HEK293 (cell line): ENCODE data around the gene NOBOX.

ENCODE experiments used
- CTCF ChIA-PET: fragments of 350-600 bp; formaldehyde crosslinking; extraction: SDS; loops from one replicate; lab custom pipeline; 2021; ENCODE audit warnings: antibody characterized with exemption; lab: Yijun Ruan, JAX
- POLR2A ChIA-PET: fragments of 300-600 bp; formaldehyde crosslinking; extraction: SDS; loops from one replicate; lab custom pipeline; 2020; ENCODE audit warnings: antibody characterized with exemption, inconsistent platforms; lab: Yijun Ruan, JAX
- H3K27ac ChIP-seq: fragments of 200-500 bp; sonication (Bioruptor generic); 2 replicates; pipeline ENCODE4 v1.5.1; 2014; ENCODE audit warnings: low read depth, low read length, control low read depth, inconsistent platforms; ENCODE audit errors: extremely low read depth
- H3K36me3 ChIP-seq, 2 experiments: fragments of 200-500 bp in 1 of 2; sonication (Bioruptor generic) in 1 of 2; 1 replicate in 1 of 2; 2 replicates in 1 of 2; pipeline ENCODE4 v1.5.1; 2014 to 2017; ENCODE audit warnings: inconsistent platforms in 2 of 2, low read length in 2 of 2; ENCODE audit not compliant: control insufficient read depth in 2 of 2, insufficient read depth in 1 of 2
- H3K4me1 ChIP-seq: fragments of 200-500 bp; sonication (Bioruptor generic); 2 replicates; pipeline ENCODE4 v1.5.1; 2014; ENCODE audit warnings: mild to moderate bottlenecking, low read length, inconsistent platforms; ENCODE audit not compliant: control insufficient read depth, insufficient read depth
- H3K4me3 ChIP-seq: 2 replicates; pipeline ENCODE4 v1.5.1; 2011; ENCODE audit warnings: low read depth, mild to moderate bottlenecking, control low read depth, low read length, moderate library complexity
- H3K9me3 ChIP-seq: fragments of 200-500 bp; sonication (Bioruptor generic); 2 replicates; pipeline ENCODE4 v1.5.1; 2014; ENCODE audit warnings: low read depth, low read length, inconsistent platforms; ENCODE audit not compliant: control insufficient read depth, insufficient read depth
- GLIS1 ChIP-seq: fragments of 450-650 bp; formaldehyde crosslinking; IDR thresholded peaks from 2 replicates; pipeline ENCODE4 v1.5.1; 2016; ENCODE audit warnings: missing biosample characterization, missing genetic modification characterization
- KLF10 ChIP-seq: fragments of 450-650 bp; IDR thresholded peaks from 2 replicates; pipeline ENCODE4 v1.5.1; 2018; ENCODE audit warnings: missing biosample characterization, mild to moderate bottlenecking, missing genetic modification characterization
- KLF7 ChIP-seq: fragments of 450-650 bp; formaldehyde crosslinking; IDR thresholded peaks from 2 replicates; pipeline ENCODE4 v1.5.1; 2016; ENCODE audit warnings: missing biosample characterization, missing genetic modification characterization, borderline replicate concordance
- MYNN ChIP-seq: fragments of 450-650 bp; formaldehyde crosslinking; IDR thresholded peaks from 2 replicates; pipeline ENCODE4 v1.5.1; 2016; ENCODE audit warnings: missing biosample characterization, missing genetic modification characterization, borderline replicate concordance
- OVOL3 ChIP-seq: fragments of 450-650 bp; formaldehyde crosslinking; IDR thresholded peaks from 2 replicates; pipeline ENCODE4 v1.5.1; 2016; ENCODE audit warnings: missing biosample characterization, missing genetic modification characterization
- PRDM1 ChIP-seq: fragments of 450-650 bp; formaldehyde crosslinking; IDR thresholded peaks from 2 replicates; pipeline ENCODE4; 2016; ENCODE audit warnings: missing biosample characterization, missing genetic modification characterization
- YY2 ChIP-seq: fragments of 450-650 bp; formaldehyde crosslinking; IDR thresholded peaks from 2 replicates; pipeline ENCODE4 v1.5.1; 2016; ENCODE audit warnings: missing biosample characterization, missing genetic modification characterization
- ZBTB48 ChIP-seq: fragments of 450-650 bp; formaldehyde crosslinking; IDR thresholded peaks from 2 replicates; pipeline ENCODE4 v1.5.1; 2016; ENCODE audit warnings: missing biosample characterization, missing genetic modification characterization
- ZBTB6 ChIP-seq: fragments of 450-650 bp; formaldehyde crosslinking; IDR thresholded peaks from 2 replicates; pipeline ENCODE4 v1.5.1; 2017; ENCODE audit warnings: missing biosample characterization, missing genetic modification characterization
- ZFHX2 ChIP-seq: fragments of 450-650 bp; formaldehyde crosslinking; conservative IDR thresholded peaks from 2 replicates; pipeline ENCODE4 v1.5.1; 2016; ENCODE audit warnings: missing biosample characterization, missing genetic modification characterization
- ZNF138 ChIP-seq: fragments of 450-650 bp; formaldehyde crosslinking; IDR thresholded peaks from 2 replicates; pipeline ENCODE4 v1.5.1; 2016; ENCODE audit warnings: missing biosample characterization, missing genetic modification characterization, borderline replicate concordance
- ZNF19 ChIP-seq: fragments of 450-650 bp; formaldehyde crosslinking; IDR thresholded peaks from 2 replicates; pipeline ENCODE4; 2016; ENCODE audit warnings: missing biosample characterization, missing genetic modification characterization, low read depth
- ZNF311 ChIP-seq: fragments of 450-650 bp; formaldehyde crosslinking; IDR thresholded peaks from 2 replicates; pipeline ENCODE4 v1.5.1; 2017; ENCODE audit warnings: missing biosample characterization, missing genetic modification characterization, borderline replicate concordance
- ZNF341 ChIP-seq: fragments of 450-650 bp; formaldehyde crosslinking; IDR thresholded peaks from 2 replicates; pipeline ENCODE4; 2016; ENCODE audit warnings: low read depth, missing biosample characterization, missing genetic modification characterization
- ZNF510 ChIP-seq: fragments of 450-650 bp; formaldehyde crosslinking; IDR thresholded peaks from 2 replicates; pipeline ENCODE4 v1.5.1; 2018; ENCODE audit warnings: mild to moderate bottlenecking, missing genetic modification characterization, missing biosample characterization; ENCODE audit not compliant: insufficient replicate concordance
- ZNF555 ChIP-seq: fragments of 450-650 bp; formaldehyde crosslinking; conservative IDR thresholded peaks from 2 replicates; pipeline ENCODE4 v1.5.1; 2017; ENCODE audit warnings: missing biosample characterization, mild to moderate bottlenecking, missing genetic modification characterization, inconsistent platforms
- ZNF560 ChIP-seq: fragments of 450-650 bp; formaldehyde crosslinking; IDR thresholded peaks from 2 replicates; pipeline ENCODE4 v1.5.1; 2017; ENCODE audit warnings: missing biosample characterization, missing genetic modification characterization, borderline replicate concordance
- ZNF626 ChIP-seq: fragments of 450-650 bp; sonication (Bioruptor Pico); formaldehyde crosslinking; IDR thresholded peaks from 2 replicates; pipeline ENCODE4 v1.5.1; 2018; ENCODE audit warnings: missing biosample characterization, missing genetic modification characterization, inconsistent platforms
- ZNF664 ChIP-seq: fragments of 450-650 bp; formaldehyde crosslinking; IDR thresholded peaks from 2 replicates; pipeline ENCODE4 v1.5.1; 2016; ENCODE audit warnings: missing biosample characterization, missing genetic modification characterization
- ZNF707 ChIP-seq: fragments of 450-650 bp; formaldehyde crosslinking; IDR thresholded peaks from 2 replicates; pipeline ENCODE4 v1.5.1; 2016; ENCODE audit warnings: missing biosample characterization, missing genetic modification characterization
- ZNF777 ChIP-seq: fragments of 450-650 bp; formaldehyde crosslinking; IDR thresholded peaks from 2 replicates; pipeline ENCODE4 v1.5.1; 2017; ENCODE audit warnings: missing biosample characterization, missing genetic modification characterization, borderline replicate concordance
- ZSCAN30 ChIP-seq: fragments of 450-650 bp; IDR thresholded peaks from 2 replicates; pipeline ENCODE4 v1.5.1; 2018; ENCODE audit warnings: missing biosample characterization, mild to moderate bottlenecking, missing genetic modification characterization, moderate library complexity
- ZXDB ChIP-seq: fragments of 450-650 bp; formaldehyde crosslinking; IDR thresholded peaks from 2 replicates; pipeline ENCODE4 v1.5.1; 2016; ENCODE audit warnings: missing biosample characterization, missing genetic modification characterization
- TF ChIP-seq, protein P1 (sequence below): fragments of 450-650 bp; formaldehyde crosslinking; IDR thresholded peaks from 2 replicates; pipeline ENCODE4 v1.5.1; 2016; ENCODE audit warnings: missing biosample characterization, missing genetic modification characterization
- TF ChIP-seq, protein P2 (sequence below): fragments of 450-650 bp; formaldehyde crosslinking; conservative IDR thresholded peaks from 2 replicates; pipeline ENCODE4 v1.5.1; 2016; ENCODE audit warnings: low read depth, missing biosample characterization, missing genetic modification characterization
- TF ChIP-seq, protein P3 (sequence below): fragments of 450-650 bp; formaldehyde crosslinking; IDR thresholded peaks from 2 replicates; pipeline ENCODE4 v1.5.1; 2016; ENCODE audit warnings: missing biosample characterization, missing genetic modification characterization

Gene NOBOX

GRCh38 chr7:144386741-144387140 is 16.8 kb downstream of the NOBOX start:
- no peaks in the 10 kb centered on the region for H3K9me3 ChIP-seq
- H3K4me3 ChIP-seq = no peak overlapping the region
- TF ChIP-seq ZSCAN30 (tag by site-specific recombination) = no peak
- TF ChIP-seq MYNN (tag by site-specific recombination) = no peak
- TF ChIP-seq, all 188 proteins: peak for 0
- no peaks in the 10 kb centered on the region for H3K36me3 ChIP-seq
- CTCF ChIA-PET = interaction anchor here (0.7 kb wide), 2 partner anchors 19 to 147 kb away, joined by 3 to 4 read pairs; no protein-coding TSS in a partner anchor
- POLR2A ChIA-PET = no interaction called here
- H3K4me1 ChIP-seq = peaks cover 3% of the 10 kb centered on the region; the same call in 1 of the 2 replicates
- H3K27ac ChIP-seq = no peak overlapping the region

GRCh38 chr7:144384555-144385245 is 18.8 kb downstream of the NOBOX start:
- peak overlapping the region; percentile 9; the same call in 1 of the 2 replicates for H3K4me3 ChIP-seq
- ChIA-PET POLR2A (no interaction called here), CTCF (interaction anchor here (0.7 to 1.1 kb wide), 3 partner anchors 9 to 652 kb away, joined by 3 read pairs; no protein-coding TSS in a partner anchor)
- no peaks in the 10 kb centered on the region for H3K9me3 ChIP-seq
- no peaks in the 10 kb centered on the region for H3K36me3 ChIP-seq
- H3K4me1 ChIP-seq = no peaks in the 10 kb centered on the region
- no peak overlapping the region for H3K27ac ChIP-seq
- TF ChIP-seq, protein P1, sequence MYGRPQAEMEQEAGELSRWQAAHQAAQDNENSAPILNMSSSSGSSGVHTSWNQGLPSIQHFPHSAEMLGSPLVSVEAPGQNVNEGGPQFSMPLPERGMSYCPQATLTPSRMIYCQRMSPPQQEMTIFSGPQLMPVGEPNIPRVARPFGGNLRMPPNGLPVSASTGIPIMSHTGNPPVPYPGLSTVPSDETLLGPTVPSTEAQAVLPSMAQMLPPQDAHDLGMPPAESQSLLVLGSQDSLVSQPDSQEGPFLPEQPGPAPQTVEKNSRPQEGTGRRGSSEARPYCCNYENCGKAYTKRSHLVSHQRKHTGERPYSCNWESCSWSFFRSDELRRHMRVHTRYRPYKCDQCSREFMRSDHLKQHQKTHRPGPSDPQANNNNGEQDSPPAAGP (tag by site-specific recombination) = 0 out of 2 replicates have a peak, but pooled peaks have one; percentile 35
- TF ChIP-seq ZNF341 (tag by site-specific recombination) = peak; percentile 71
- TF ChIP-seq GLIS1 (tag by site-specific recombination) = peak; percentile 35; the same call in 1 of the 2 replicates
- no peak for TF ChIP-seq ZNF664 (tag by site-specific recombination)
- no peak for TF ChIP-seq KLF10 (tag by site-specific recombination)
- TF ChIP-seq ZNF560 (tag by site-specific recombination) = no peak
- TF ChIP-seq ZBTB48 (tag by site-specific recombination) = no peak
- TF ChIP-seq ZFHX2 (tag by site-specific recombination) = no peak
- no peak for TF ChIP-seq ZNF707
- TF ChIP-seq ZNF311 = no peak
- TF ChIP-seq ZNF19 = no peak
- TF ChIP-seq YY2 = no peak
- TF ChIP-seq, protein P2, sequence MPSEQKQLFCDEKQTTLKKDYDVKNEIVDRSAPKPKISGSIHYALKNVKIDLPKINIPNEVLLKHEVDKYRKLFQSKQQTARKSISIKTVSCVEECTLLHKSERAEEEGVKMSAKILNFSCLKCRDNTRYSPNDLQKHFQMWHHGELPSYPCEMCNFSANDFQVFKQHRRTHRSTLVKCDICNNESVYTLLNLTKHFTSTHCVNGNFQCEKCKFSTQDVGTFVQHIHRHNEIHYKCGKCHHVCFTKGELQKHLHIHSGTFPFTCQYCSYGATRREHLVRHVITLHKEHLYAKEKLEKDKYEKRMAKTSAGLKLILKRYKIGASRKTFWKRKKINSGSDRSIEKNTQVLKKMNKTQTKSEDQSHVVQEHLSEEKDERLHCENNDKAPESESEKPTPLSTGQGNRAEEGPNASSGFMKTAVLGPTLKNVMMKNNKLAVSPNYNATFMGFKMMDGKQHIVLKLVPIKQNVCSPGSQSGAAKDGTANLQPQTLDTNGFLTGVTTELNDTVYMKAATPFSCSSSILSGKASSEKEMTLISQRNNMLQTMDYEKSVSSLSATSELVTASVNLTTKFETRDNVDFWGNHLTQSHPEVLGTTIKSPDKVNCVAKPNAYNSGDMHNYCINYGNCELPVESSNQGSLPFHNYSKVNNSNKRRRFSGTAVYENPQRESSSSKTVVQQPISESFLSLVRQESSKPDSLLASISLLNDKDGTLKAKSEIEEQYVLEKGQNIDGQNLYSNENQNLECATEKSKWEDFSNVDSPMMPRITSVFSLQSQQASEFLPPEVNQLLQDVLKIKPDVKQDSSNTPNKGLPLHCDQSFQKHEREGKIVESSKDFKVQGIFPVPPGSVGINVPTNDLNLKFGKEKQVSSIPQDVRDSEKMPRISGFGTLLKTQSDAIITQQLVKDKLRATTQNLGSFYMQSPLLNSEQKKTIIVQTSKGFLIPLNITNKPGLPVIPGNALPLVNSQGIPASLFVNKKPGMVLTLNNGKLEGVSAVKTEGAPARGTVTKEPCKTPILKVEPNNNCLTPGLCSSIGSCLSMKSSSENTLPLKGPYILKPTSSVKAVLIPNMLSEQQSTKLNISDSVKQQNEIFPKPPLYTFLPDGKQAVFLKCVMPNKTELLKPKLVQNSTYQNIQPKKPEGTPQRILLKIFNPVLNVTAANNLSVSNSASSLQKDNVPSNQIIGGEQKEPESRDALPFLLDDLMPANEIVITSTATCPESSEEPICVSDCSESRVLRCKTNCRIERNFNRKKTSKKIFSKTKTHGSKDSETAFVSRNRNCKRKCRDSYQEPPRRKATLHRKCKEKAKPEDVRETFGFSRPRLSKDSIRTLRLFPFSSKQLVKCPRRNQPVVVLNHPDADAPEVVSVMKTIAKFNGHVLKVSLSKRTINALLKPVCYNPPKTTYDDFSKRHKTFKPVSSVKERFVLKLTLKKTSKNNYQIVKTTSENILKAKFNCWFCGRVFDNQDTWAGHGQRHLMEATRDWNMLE = no peak
- TF ChIP-seq ZNF510 (tag by site-specific recombination) = no peak
- no peak for TF ChIP-seq ZNF626
- no peak for TF ChIP-seq ZNF777 (tag by site-specific recombination)
- no peak for TF ChIP-seq KLF7
- TF ChIP-seq OVOL3 (tag by site-specific recombination) = no peak
- TF ChIP-seq, protein P3, sequence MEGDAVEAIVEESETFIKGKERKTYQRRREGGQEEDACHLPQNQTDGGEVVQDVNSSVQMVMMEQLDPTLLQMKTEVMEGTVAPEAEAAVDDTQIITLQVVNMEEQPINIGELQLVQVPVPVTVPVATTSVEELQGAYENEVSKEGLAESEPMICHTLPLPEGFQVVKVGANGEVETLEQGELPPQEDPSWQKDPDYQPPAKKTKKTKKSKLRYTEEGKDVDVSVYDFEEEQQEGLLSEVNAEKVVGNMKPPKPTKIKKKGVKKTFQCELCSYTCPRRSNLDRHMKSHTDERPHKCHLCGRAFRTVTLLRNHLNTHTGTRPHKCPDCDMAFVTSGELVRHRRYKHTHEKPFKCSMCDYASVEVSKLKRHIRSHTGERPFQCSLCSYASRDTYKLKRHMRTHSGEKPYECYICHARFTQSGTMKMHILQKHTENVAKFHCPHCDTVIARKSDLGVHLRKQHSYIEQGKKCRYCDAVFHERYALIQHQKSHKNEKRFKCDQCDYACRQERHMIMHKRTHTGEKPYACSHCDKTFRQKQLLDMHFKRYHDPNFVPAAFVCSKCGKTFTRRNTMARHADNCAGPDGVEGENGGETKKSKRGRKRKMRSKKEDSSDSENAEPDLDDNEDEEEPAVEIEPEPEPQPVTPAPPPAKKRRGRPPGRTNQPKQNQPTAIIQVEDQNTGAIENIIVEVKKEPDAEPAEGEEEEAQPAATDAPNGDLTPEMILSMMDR (tag by site-specific recombination) = no peak
- TF ChIP-seq PRDM1 (tag by site-specific recombination) = peak; percentile 78
- TF ChIP-seq ZXDB (tag by site-specific recombination) = no peak
- no peak for TF ChIP-seq ZNF555 (tag by site-specific recombination)
- no peak for TF ChIP-seq ZBTB6 (tag by site-specific recombination)
- no peak for TF ChIP-seq ZNF138 (tag by site-specific recombination)
